Measurements from ENCODE around the gene MCRIP2. TPM values are rescaled to one million over a fixed set of nuclear protein-coding genes. Genes with fewer than 3 reads are reported as not detected.
"Not testable (repeated sequence)": the region's sequence is repeated elsewhere in the genome, so short reads cannot be mapped to it uniquely, and the experiment has no call there.

The MCRIP2 gene
- total and polyA plus RNA-seq, 2 experiments from 2014 or later = 64.3 to 67.7 TPM

DNA sequence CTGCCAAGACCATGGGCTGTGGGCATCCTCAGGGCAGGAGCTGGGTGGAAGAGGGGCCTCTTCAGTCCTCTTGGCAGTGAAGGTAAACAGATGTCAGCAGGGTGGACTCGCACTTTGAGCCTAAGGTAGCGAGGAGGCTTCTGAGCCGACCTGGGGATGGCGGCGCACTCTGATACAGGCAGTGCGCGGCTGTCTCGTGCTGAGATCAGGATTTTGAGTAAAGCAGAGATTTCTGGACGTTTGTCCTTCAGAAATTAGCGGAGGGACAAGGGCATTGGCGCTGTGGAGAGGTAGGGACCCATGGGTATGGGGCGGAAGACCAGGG, 44.9 kb upstream of the MCRIP2 start:
- peaks cover 32% of the 10 kb centered on the region for H3K79me2 ChIP-seq (replicated peaks; ENCODE audit: insufficient read depth)
- no peaks in the 10 kb centered on the region; the same call in 1 of the 3 replicates for H3K9me3 Mint-ChIP-seq
- no peak overlapping the region for H3K27ac ChIP-seq (ENCODE audit: low read depth)
- no peak for TF ChIP-seq STAT1 (IDR thresholded peaks at IDR 0.05; ENCODE audit: unreplicated experiment)
- no peak for TF ChIP-seq POLR2AphosphoS5 (IDR thresholded peaks at IDR 0.05; ENCODE audit: low read depth)
- TF ChIP-seq JUNB (IDR thresholded peaks at IDR 0.05; ENCODE audit: unreplicated experiment) = no peak
- TF ChIP-seq, protein P1, sequence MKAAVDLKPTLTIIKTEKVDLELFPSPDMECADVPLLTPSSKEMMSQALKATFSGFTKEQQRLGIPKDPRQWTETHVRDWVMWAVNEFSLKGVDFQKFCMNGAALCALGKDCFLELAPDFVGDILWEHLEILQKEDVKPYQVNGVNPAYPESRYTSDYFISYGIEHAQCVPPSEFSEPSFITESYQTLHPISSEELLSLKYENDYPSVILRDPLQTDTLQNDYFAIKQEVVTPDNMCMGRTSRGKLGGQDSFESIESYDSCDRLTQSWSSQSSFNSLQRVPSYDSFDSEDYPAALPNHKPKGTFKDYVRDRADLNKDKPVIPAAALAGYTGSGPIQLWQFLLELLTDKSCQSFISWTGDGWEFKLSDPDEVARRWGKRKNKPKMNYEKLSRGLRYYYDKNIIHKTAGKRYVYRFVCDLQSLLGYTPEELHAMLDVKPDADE (IDR thresholded peaks at IDR 0.05) = no peak
- TF ChIP-seq EZH2phosphoT487 (IDR thresholded peaks at IDR 0.05; ENCODE audit: unreplicated experiment) = no peak
- TF ChIP-seq NANOG (IDR thresholded peaks at IDR 0.05; ENCODE audit: borderline replicate concordance) = no peak
- TF ChIP-seq EZH2 (IDR thresholded peaks at IDR 0.05; ENCODE audit: low read depth, unreplicated experiment) = no peak
- TF ChIP-seq, protein P2, sequence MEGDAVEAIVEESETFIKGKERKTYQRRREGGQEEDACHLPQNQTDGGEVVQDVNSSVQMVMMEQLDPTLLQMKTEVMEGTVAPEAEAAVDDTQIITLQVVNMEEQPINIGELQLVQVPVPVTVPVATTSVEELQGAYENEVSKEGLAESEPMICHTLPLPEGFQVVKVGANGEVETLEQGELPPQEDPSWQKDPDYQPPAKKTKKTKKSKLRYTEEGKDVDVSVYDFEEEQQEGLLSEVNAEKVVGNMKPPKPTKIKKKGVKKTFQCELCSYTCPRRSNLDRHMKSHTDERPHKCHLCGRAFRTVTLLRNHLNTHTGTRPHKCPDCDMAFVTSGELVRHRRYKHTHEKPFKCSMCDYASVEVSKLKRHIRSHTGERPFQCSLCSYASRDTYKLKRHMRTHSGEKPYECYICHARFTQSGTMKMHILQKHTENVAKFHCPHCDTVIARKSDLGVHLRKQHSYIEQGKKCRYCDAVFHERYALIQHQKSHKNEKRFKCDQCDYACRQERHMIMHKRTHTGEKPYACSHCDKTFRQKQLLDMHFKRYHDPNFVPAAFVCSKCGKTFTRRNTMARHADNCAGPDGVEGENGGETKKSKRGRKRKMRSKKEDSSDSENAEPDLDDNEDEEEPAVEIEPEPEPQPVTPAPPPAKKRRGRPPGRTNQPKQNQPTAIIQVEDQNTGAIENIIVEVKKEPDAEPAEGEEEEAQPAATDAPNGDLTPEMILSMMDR (conservative IDR thresholded peaks at IDR 0.05; ENCODE audit: low read depth in 2 of 2) = no peak
- TF ChIP-seq CREB1 (CRISPR knock-in tag; IDR thresholded peaks at IDR 0.05; ENCODE audit: low read depth) = no peak
- TF ChIP-seq, protein P3, sequence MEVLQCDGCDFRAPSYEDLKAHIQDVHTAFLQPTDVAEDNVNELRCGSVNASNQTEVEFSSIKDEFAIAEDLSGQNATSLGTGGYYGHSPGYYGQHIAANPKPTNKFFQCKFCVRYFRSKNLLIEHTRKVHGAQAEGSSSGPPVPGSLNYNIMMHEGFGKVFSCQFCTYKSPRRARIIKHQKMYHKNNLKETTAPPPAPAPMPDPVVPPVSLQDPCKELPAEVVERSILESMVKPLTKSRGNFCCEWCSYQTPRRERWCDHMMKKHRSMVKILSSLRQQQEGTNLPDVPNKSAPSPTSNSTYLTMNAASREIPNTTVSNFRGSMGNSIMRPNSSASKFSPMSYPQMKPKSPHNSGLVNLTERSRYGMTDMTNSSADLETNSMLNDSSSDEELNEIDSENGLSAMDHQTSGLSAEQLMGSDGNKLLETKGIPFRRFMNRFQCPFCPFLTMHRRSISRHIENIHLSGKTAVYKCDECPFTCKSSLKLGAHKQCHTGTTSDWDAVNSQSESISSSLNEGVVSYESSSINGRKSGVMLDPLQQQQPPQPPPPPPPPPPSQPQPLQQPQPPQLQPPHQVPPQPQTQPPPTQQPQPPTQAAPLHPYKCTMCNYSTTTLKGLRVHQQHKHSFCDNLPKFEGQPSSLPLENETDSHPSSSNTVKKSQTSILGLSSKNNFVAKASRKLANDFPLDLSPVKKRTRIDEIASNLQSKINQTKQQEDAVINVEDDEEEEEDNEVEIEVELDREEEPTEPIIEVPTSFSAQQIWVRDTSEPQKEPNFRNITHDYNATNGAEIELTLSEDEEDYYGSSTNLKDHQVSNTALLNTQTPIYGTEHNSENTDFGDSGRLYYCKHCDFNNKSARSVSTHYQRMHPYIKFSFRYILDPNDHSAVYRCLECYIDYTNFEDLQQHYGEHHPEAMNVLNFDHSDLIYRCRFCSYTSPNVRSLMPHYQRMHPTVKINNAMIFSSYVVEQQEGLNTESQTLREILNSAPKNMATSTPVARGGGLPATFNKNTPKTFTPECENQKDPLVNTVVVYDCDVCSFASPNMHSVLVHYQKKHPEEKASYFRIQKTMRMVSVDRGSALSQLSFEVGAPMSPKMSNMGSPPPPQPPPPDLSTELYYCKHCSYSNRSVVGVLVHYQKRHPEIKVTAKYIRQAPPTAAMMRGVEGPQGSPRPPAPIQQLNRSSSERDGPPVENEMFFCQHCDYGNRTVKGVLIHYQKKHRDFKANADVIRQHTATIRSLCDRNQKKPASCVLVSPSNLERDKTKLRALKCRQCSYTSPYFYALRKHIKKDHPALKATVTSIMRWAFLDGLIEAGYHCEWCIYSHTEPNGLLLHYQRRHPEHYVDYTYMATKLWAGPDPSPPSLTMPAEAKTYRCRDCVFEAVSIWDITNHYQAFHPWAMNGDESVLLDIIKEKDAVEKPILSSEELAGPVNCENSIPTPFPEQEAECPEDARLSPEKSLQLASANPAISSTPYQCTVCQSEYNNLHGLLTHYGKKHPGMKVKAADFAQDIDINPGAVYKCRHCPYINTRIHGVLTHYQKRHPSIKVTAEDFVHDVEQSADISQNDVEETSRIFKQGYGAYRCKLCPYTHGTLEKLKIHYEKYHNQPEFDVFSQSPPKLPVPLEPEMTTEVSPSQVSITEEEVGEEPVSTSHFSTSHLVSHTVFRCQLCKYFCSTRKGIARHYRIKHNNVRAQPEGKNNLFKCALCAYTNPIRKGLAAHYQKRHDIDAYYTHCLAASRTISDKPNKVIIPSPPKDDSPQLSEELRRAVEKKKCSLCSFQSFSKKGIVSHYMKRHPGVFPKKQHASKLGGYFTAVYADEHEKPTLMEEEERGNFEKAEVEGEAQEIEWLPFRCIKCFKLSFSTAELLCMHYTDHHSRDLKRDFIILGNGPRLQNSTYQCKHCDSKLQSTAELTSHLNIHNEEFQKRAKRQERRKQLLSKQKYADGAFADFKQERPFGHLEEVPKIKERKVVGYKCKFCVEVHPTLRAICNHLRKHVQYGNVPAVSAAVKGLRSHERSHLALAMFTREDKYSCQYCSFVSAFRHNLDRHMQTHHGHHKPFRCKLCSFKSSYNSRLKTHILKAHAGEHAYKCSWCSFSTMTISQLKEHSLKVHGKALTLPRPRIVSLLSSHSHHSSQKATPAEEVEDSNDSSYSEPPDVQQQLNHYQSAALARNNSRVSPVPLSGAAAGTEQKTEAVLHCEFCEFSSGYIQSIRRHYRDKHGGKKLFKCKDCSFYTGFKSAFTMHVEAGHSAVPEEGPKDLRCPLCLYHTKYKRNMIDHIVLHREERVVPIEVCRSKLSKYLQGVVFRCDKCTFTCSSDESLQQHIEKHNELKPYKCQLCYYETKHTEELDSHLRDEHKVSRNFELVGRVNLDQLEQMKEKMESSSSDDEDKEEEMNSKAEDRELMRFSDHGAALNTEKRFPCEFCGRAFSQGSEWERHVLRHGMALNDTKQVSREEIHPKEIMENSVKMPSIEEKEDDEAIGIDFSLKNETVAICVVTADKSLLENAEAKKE (CRISPR knock-in tag; IDR thresholded peaks at IDR 0.05) = no peak
- no peak for TF ChIP-seq ZNF114 (CRISPR knock-in tag; IDR thresholded peaks at IDR 0.05)
- peaks cover 13% of the 10 kb centered on the region for H4K20me1 ChIP-seq (replicated peaks; ENCODE audit: insufficient read depth)
- H3K4me1 Mint-ChIP-seq = peaks cover 2% of the 10 kb centered on the region; the same call in 1 of the 3 replicates
- no peaks in the 10 kb centered on the region for H3K36me3 ChIP-seq (ENCODE audit: insufficient read depth)
- H3K4me3 ChIP-seq = no peak overlapping the region
- H3K4me2 ChIP-seq = no peak overlapping the region
- H3K27me3 Mint-ChIP-seq (ENCODE audit: insufficient read depth, low read depth, poor library complexity) = peaks cover 18% of the 10 kb centered on the region
- DNase-seq (ENCODE audit: low spot score) = no peak
- H3K4me3 Mint-ChIP-seq = no peak overlapping the region
- no peak overlapping the region for H3K27ac Mint-ChIP-seq
- no peaks in the 10 kb centered on the region for H3K27me3 ChIP-seq (ENCODE audit: insufficient read depth)
- H3K9me2 ChIP-seq (ENCODE audit: insufficient read depth) = no peaks in the 10 kb centered on the region
- no peak overlapping the region for H2AFZ ChIP-seq
- H3F3A ChIP-seq (replicated peaks; ENCODE audit: low read depth) = 0 out of 2 replicates have a peak, but pooled peaks cover 3% of the 10 kb centered on the region
- no peak for ATAC-seq
- no peaks in the 10 kb centered on the region for H3K4me1 ChIP-seq (ENCODE audit: insufficient read depth)
- peaks cover 16% of the 10 kb centered on the region for H3K36me3 Mint-ChIP-seq (ENCODE audit: low read depth)

DNA sequence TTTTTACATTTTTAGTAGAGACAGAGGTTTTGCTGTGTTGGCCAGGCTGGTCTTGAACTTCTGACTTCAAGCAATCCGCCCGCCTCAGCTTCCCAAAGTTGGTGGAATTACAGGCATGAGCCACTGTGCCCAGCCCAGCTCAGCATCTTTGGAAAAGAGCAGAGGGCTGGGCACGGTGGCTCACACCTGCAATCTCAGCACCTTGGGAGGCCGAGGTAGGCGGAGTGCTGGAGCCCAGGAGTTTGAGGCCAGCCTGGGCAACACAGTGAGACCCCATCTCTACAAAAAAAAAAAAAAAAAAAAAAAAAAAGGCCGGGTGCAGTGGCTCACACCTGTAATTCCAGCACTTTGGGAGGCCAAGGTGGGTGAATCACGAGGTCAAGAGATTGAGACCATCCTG, 44.0 kb upstream of the MCRIP2 start:
- H3K27me3 Mint-ChIP-seq (ENCODE audit: insufficient read depth, low read depth, poor library complexity) = peaks cover 18% of the 10 kb centered on the region
- H3K27me3 ChIP-seq (ENCODE audit: insufficient read depth); H3K9me3 Mint-ChIP-seq; H3K36me3 ChIP-seq (ENCODE audit: insufficient read depth); H3K27ac ChIP-seq (ENCODE audit: low read depth); DNase-seq (ENCODE audit: low spot score); H3F3A ChIP-seq (replicated peaks; ENCODE audit: low read depth); H4K20me1 ChIP-seq (replicated peaks; ENCODE audit: insufficient read depth); H3K9me2 ChIP-seq (ENCODE audit: insufficient read depth); H3K4me3 ChIP-seq; H3K27ac Mint-ChIP-seq; ATAC-seq; H3K4me1 ChIP-seq (ENCODE audit: insufficient read depth); H3K4me1 Mint-ChIP-seq; H3K4me2 ChIP-seq; H2AFZ ChIP-seq; H3K4me3 Mint-ChIP-seq: not testable (repeated sequence)
- H3K36me3 Mint-ChIP-seq (ENCODE audit: low read depth) = peaks cover 16% of the 10 kb centered on the region
- H3K79me2 ChIP-seq (replicated peaks; ENCODE audit: insufficient read depth) = peaks cover 37% of the 10 kb centered on the region

All from GM23338 (cell line).